Vagina (tissue), 2 donors: ENCODE results near the gene NAE1. TPM values are rescaled to one million over a fixed set of nuclear protein-coding genes. Genes with fewer than 3 reads are reported as not detected.

Source experiments
- DNase-seq, 2 donors: peaks; one replicate each; pipeline ENCODE4 v3.0.0-alpha.2; 2017; ENCODE audit errors: extremely low spot score in 2 of 2
- H3K27ac ChIP-seq: fragments of 200-600 bp; sonication (generic); one replicate; pipeline ENCODE4 v1.5.1; 2019
- H3K27me3 ChIP-seq: fragments of 200-600 bp; sonication (generic); one replicate; pipeline ENCODE4 v1.5.1; 2019
- H3K36me3 ChIP-seq, 2 donors: fragments of 200-600 bp; sonication (generic); one replicate each; pipeline ENCODE4 v1.5.1; 2017 to 2019
- H3K4me1 ChIP-seq: fragments of 200-600 bp; sonication (generic); one replicate; pipeline ENCODE4 v1.5.1; 2019
- H3K4me3 ChIP-seq, 2 donors: fragments of 200-600 bp; sonication (generic); 1 replicate in 1 of 2; 2 replicates in 1 of 2; pipeline ENCODE4 v1.5.1; 2016 to 2019
- H3K9me3 ChIP-seq: fragments of 200-600 bp; sonication (generic); one replicate; pipeline ENCODE4 v1.5.1; 2019
- POLR2A ChIP-seq, 2 donors: fragments of 450-650 bp; IDR thresholded peaks; one replicate each; pipeline ENCODE4 v1.6.1; 2017; ENCODE audit warnings: antibody characterized with exemption in 2 of 2, mild to moderate bottlenecking in 2 of 2, moderate library complexity in 2 of 2
- POLR2AphosphoS5 ChIP-seq, 2 donors: sonication (generic); formaldehyde crosslinking; IDR thresholded peaks; one replicate each; pipeline ENCODE4 v1.9.0; 2017; ENCODE audit warnings: antibody characterized with exemption in 2 of 2, mild to moderate bottlenecking in 2 of 2, low read depth in 1 of 2; ENCODE audit not compliant: insufficient read depth in 1 of 2
- intact Hi-C: fragments of 100-400 bp; cut with DNase I; formaldehyde crosslinking; loops from one replicate; pipeline ENCODE4 v1.15.1; 2023
- total RNA-seq: library from RNA; depleted of rRNA; stranded (reverse); fragments of >200 nt; gene quantifications from one replicate; pipeline ENCODE4 v1.2.3, GENCODE V29; 2016
- TF ChIP-seq, protein P1 (sequence below), 3 experiments: fragments of 450-650 bp in 2 of 3; fragments of 200-600 bp in 1 of 3; sonication (generic) in 1 of 3; IDR thresholded peaks; one replicate each; pipeline ENCODE4 v1.5.1; 2017 to 2019; ENCODE audit warnings: antibody characterized with exemption in 3 of 3, mild to moderate bottlenecking in 2 of 3, moderate library complexity in 2 of 3

Gene NAE1
- total RNA-seq, 1 donor from 2014 or later = 30.0 TPM

DNA sequence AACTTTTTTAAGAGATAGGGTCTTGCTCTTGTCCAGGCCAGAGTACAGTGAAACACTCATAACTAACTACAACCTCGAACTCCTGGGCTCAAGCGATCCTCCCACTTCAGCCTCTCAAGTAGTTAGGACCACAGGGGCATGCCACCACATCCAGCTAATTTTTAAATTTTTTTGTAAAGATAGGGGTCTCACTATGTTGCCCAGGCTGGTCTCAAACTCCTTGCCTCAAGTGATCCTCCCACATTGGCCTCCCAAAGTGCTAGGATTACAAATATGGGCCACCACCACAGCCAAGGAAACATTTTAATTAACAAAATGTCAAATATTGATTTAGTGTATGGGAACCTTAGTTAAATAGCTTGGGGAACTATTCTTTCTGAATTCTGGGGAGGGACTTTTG, 76.6 kb downstream of the NAE1 start:
- intact Hi-C loops = no loop called here
- peaks cover 23% of the 10 kb centered on the region for H3K4me1 ChIP-seq
- TF ChIP-seq POLR2AphosphoS5 (IDR thresholded peaks at IDR 0.05; ENCODE audit: insufficient read depth in 1 of 2, low read depth in 1 of 2) (no peak), POLR2A (IDR thresholded peaks at IDR 0.05) (no peak)
- TF ChIP-seq, protein P1, sequence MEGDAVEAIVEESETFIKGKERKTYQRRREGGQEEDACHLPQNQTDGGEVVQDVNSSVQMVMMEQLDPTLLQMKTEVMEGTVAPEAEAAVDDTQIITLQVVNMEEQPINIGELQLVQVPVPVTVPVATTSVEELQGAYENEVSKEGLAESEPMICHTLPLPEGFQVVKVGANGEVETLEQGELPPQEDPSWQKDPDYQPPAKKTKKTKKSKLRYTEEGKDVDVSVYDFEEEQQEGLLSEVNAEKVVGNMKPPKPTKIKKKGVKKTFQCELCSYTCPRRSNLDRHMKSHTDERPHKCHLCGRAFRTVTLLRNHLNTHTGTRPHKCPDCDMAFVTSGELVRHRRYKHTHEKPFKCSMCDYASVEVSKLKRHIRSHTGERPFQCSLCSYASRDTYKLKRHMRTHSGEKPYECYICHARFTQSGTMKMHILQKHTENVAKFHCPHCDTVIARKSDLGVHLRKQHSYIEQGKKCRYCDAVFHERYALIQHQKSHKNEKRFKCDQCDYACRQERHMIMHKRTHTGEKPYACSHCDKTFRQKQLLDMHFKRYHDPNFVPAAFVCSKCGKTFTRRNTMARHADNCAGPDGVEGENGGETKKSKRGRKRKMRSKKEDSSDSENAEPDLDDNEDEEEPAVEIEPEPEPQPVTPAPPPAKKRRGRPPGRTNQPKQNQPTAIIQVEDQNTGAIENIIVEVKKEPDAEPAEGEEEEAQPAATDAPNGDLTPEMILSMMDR (IDR thresholded peaks at IDR 0.05) = no peak

GRCh38 chr16:66752958-66753357, 77.8 kb downstream of the NAE1 start:
- TF ChIP-seq POLR2A (IDR thresholded peaks at IDR 0.05) (no peak), POLR2AphosphoS5 (IDR thresholded peaks at IDR 0.05; ENCODE audit: insufficient read depth in 1 of 2, low read depth in 1 of 2) (no peak)
- TF ChIP-seq, protein P1 (IDR thresholded peaks at IDR 0.05) = no peak
- Histone ChIP-seq H3K4me1 (peaks cover 32% of the 10 kb centered on the region), H3K4me3 (no peak overlapping the region), H3K9me3 (no peaks in the 10 kb centered on the region), H3K36me3 (peaks cover 0 to 13% of the 10 kb centered on the region in 2 donors), H3K27ac (no peak overlapping the region), H3K27me3 (no peaks in the 10 kb centered on the region)
- intact Hi-C loops = no loop called here
- DNase-seq = no peak

More for the DNA sequence above, 76.6 kb downstream of the NAE1 start:
- Histone ChIP-seq H3K4me3 (no peak overlapping the region), H3K9me3 (no peaks in the 10 kb centered on the region), H3K27ac (no peak overlapping the region), H3K27me3 (no peaks in the 10 kb centered on the region), H3K36me3 (peaks cover 0 to under 1% of the 10 kb centered on the region in 2 donors)
- no peak for DNase-seq

Other genes with a start within 250 kb of the NAE1 start
- 47.9 TPM for gene CMTM3, start 226.3 kb downstream of the NAE1 start, total RNA-seq
- 15.7 TPM for gene CMTM4, start 134.2 kb downstream of the NAE1 start, total RNA-seq
- 149 TPM for gene DYNC1LI2, start 79.4 kb downstream of the NAE1 start, total RNA-seq
- not detected for gene TERB1, start 29.4 kb downstream of the NAE1 start, total RNA-seq
- gene CA7, start 13.4 kb upstream of the NAE1 start, total RNA-seq = not detected
- 14.0 TPM for gene PDP2, start 49.5 kb upstream of the NAE1 start, total RNA-seq
- gene CDH16, start 87.9 kb upstream of the NAE1 start, total RNA-seq = 0.25 TPM
- 49.1 TPM for gene RRAD, start 94.6 kb upstream of the NAE1 start, total RNA-seq
- gene CIAO2B, start 103.4 kb upstream of the NAE1 start, total RNA-seq = 105 TPM
- gene CES2, start 104.5 kb upstream of the NAE1 start, total RNA-seq = 55.7 TPM
- 0.98 TPM for gene CES3, start 130.3 kb upstream of the NAE1 start, total RNA-seq
- 12.5 TPM for gene CES4A, start 157.6 kb upstream of the NAE1 start, total RNA-seq
- gene CBFB, start 198.2 kb upstream of the NAE1 start, total RNA-seq = 33.9 TPM